RWPE2 (cell line): Measurements from ENCODE around the gene SEC14L5.

ENCODE experiments used
- ATAC-seq: fragments of 200-7000 bp; cut with Tn5 transposase; 3 replicates; pipeline ENCODE4 v1.9.1; 2021; ENCODE audit warnings: low read depth
- DNase-seq: peaks from one replicate; pipeline ENCODE4 v3.0.0-alpha.2; 2020; ENCODE audit warnings: low spot score
- H3K27ac ChIP-seq: fragments of 450-650 bp; 2 replicates; pipeline ENCODE4 v1.5.1; 2017; ENCODE audit warnings: mild to moderate bottlenecking; ENCODE audit not compliant: poor library complexity, severe bottlenecking
- H3K27me3 ChIP-seq: fragments of 250-450 bp; sonication (Bioruptor Pico); 2 replicates; pipeline ENCODE4 v1.5.1; 2021; ENCODE audit warnings: mild to moderate bottlenecking, moderate library complexity; ENCODE audit not compliant: insufficient read depth, poor library complexity, severe bottlenecking
- H3K36me3 ChIP-seq: fragments of 250-450 bp; sonication (Bioruptor Pico); 2 replicates; pipeline ENCODE4 v1.5.1; 2020; ENCODE audit warnings: low read depth, mild to moderate bottlenecking, moderate library complexity
- H3K4me1 ChIP-seq: fragments of 250-450 bp; sonication (Bioruptor Pico); 2 replicates; pipeline ENCODE4 v1.5.1; 2021; ENCODE audit warnings: mild to moderate bottlenecking, moderate library complexity; ENCODE audit not compliant: insufficient read depth, poor library complexity, severe bottlenecking
- H3K4me3 ChIP-seq: fragments of 250-450 bp; sonication (Bioruptor Pico); 2 replicates; pipeline ENCODE4 v1.5.1; 2021; ENCODE audit warnings: mild to moderate bottlenecking, moderate library complexity; ENCODE audit not compliant: severe bottlenecking
- H3K9me3 ChIP-seq: fragments of 250-450 bp; sonication (Bioruptor Pico); 2 replicates; pipeline ENCODE4 v1.5.1; 2021; ENCODE audit warnings: mild to moderate bottlenecking, moderate library complexity; ENCODE audit not compliant: severe bottlenecking
- CTCF ChIP-seq: fragments of 450-650 bp; IDR thresholded peaks from one replicate; pipeline ENCODE4 v1.5.1; 2017; ENCODE audit warnings: mild to moderate bottlenecking, moderate library complexity; ENCODE audit not compliant: poor library complexity, severe bottlenecking

The SEC14L5 gene

DNA sequence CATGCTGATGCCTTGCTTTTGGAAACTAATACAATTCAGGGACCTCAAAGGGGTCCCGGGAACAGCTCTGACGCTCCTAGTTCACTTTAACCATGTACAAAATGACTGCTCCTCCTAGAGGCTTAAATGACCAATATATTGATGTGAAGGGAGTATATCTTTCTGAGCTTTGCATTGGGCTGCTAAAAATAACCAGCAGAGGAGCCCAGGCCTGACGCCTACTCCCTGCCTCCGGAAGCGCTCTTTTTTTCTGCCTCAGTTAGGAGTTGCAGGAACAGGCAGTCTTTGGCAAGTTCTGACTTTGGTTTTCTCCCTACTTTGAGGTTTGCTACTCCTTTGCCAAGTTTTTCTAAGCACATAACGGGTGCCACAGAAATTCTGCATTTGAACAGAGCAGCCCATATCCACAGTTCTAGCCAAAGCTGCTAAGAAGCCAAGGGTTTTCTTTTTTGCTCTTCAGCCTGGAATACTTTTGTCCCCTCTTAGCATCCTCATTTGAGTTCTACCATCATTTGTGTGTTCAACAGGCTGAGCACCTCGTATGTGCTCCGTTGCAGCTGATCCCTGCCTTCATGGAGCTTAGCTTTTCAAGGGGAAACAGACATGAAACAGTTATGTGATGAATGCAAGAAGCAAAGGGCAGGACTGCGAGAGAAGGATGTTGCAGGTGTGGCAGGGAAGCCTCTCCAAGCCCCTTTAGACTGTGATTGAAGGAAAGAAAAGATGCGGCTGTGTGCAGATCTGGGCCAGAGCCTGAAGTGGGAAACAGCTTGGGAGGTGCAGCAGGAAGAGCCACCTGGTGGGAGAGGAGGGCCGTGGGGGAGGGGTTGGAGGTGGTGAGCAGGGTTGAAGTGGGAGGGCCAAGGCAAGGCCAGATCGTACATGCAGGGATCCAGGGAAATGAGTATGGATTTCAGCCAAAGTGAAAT, 78.4 kb downstream of the SEC14L5 start:
- Histone ChIP-seq H3K4me3 (no peak overlapping the region), H3K9me3 (no peaks in the 10 kb centered on the region), H3K36me3 (no peaks in the 10 kb centered on the region), H3K4me1 (peaks cover 5% of the 10 kb centered on the region), H3K27me3 (no peaks in the 10 kb centered on the region), H3K27ac (no peak overlapping the region)
- DNase-seq = no peak
- ATAC-seq = no peak
- TF ChIP-seq CTCF = no peak

- DNase-seq (no peak), ATAC-seq (no peak)
- Histone ChIP-seq H3K4me3 (no peak overlapping the region), H3K4me1 (no peaks in the 10 kb centered on the region), H3K27me3 (no peaks in the 10 kb centered on the region), H3K36me3 (no peaks in the 10 kb centered on the region), H3K9me3 (no peaks in the 10 kb centered on the region), H3K27ac (no peak overlapping the region)
- TF ChIP-seq CTCF = no peak
These were observed 82.3 kb downstream of the SEC14L5 start for GRCh38 chr16:5040451-5040850.

- TF ChIP-seq CTCF = no peak
- Histone ChIP-seq H3K27ac (no peak overlapping the region), H3K9me3 (no peaks in the 10 kb centered on the region), H3K36me3 (no peaks in the 10 kb centered on the region), H3K27me3 (no peaks in the 10 kb centered on the region), H3K4me1 (no peaks in the 10 kb centered on the region), H3K4me3 (no peak overlapping the region)
- DNase-seq (no peak), ATAC-seq (peak; percentile 96)
These were observed 83.5 kb downstream of the SEC14L5 start for GRCh38 chr16:5041600-5042133.

- no peaks in the 10 kb centered on the region for H3K4me1 ChIP-seq
These were observed 84.5 kb downstream of the SEC14L5 start for GRCh38 chr16:5042574-5043171.

More at GRCh38 chr16:5042574-5043171, 84.5 kb downstream of the SEC14L5 start:
- DNase-seq (peak; percentile 25), ATAC-seq (no peak)
- no peak overlapping the region for H3K27ac ChIP-seq
- no peaks in the 10 kb centered on the region for H3K36me3 ChIP-seq
- no peak overlapping the region for H3K4me3 ChIP-seq
- no peak for TF ChIP-seq CTCF
- H3K9me3 ChIP-seq = no peaks in the 10 kb centered on the region
- H3K27me3 ChIP-seq = no peaks in the 10 kb centered on the region
